Stimulated activated CD8-positive, alpha-beta memory T cell treated with anti-CD3 and anti-CD28 coated beads, Interleukin-15, amount 100 ng/mL, for 1 hour (primary cell): Measurements from ENCODE around the gene ZNF628.
"Not testable (repeated sequence)": the region's sequence is repeated elsewhere in the genome, so short reads cannot be mapped to it uniquely, and the experiment has no call there.

Experiments
- DNase-seq: peaks from one replicate; pipeline ENCODE4 v3.0.0-alpha.2; 2020; ENCODE audit warnings: low read depth

ZNF628 gene

DNA sequence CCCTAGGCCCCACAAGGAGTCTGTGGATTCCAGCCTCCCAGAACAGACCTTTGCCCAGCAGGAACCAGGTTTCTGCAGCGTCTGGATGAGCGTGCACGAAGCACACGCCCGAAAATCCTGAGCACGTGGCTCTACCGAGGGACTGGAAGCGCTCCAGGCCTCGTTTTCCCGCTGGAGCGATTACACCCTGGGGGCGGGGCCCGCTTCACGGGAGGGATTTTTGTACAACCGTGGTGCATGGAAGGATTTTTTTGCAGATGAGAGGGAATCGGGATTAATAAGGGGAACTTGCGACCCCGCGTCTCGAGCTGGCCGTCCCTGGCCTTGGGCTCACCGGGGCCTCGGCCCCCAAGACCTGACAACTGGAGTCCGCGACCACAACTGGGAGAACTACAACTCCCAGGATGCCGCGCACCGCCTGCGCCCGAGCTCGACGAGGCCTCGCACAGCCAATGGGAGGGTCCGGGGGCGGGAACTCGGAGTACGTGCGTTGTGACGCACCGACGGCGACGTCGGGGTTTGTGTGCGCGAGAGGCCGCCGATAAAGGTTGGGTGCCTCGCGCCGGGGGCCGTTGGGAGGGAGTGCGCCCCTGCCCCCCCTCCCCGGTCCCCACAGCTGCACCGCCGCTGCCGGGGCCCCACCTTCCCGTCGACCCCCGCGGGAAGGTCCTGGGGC lies at the start of gene ZNF628:
TSS of gene ZNF628 (plus strand) at position 518 of the 676 bp plus-strand sequence. CDS start 3,294 bp downstream, outside the sequence.
- DNase-seq = peak; percentile 94

DNA sequence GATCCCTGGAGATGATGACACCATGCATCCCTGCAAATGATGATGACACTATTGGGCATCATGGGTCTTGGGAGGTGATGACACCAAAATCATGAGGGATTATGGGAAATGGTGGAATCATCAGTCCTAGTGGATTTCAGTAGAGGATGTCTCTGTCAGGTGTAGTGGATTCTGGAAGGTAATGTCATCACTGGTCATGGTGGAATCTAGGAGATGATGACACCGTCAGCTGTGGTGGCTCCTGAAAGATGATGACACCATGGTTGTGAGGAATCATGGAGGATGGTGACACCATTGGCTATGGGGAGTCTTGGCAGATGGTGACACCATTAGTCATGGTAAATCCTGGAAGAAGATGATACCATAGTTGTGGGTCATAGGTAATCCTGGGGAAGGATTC lies 45.2 kb upstream of the ZNF628 start:
- DNase-seq = no peak

- DNase-seq = no peak
These were observed 44.0 kb upstream of the ZNF628 start for GRCh38 chr19:55432241-55432959.

- no peak for DNase-seq
These were observed 43.1 kb upstream of the ZNF628 start for GRCh38 chr19:55433292-55433691.

DNA sequence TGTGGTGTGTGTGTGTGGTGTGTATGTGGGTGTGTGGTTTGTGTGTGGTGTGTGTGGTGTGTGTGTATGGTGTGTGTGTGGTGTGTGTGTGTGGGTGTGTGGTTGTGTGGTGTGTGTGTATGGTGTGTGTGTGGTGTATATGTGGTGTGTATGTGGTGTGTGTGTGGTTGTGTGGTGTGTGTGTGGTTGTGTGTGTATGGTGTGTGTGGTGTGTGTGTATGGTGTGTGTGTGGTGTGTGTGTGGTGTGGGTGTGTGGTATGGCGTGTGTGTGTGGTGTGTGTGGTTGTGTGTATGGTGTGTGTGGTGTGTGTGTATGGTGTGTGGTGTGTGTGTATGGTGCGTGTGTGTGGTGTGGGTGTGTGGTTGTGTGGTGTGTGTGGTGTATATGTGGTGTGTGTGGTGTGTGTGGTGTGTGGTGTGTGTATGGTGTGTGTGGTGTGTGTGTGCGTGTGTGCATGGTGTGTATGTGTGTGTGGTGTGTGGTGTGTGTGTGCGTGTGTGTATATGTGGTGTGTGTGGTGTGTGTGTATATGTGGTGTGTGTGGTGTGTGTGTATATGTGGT lies 42.0 kb upstream of the ZNF628 start:
- no peak for DNase-seq

GRCh38 chr19:55435020-55435419 lies 41.4 kb upstream of the ZNF628 start:
- DNase-seq = no peak

DNA sequence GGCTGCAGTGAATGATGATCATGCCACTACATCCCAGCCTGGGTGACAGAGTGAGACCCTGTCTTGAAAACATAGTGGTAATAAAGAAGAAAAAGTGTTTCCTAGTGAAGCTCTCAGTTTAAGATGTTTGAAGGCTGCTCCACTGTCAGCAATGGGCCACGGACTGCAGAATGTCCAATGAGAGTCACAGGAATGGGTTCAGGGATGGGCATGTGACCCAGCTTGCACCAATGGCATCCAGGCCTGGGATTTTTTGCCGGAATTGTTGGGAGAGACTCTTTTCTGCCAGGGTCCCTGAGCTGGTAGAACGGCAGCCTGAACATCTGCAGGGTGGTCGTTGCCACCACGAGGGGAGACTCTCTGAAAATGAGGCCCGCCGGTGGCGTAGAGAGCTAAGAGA lies 39.6 kb upstream of the ZNF628 start:
- DNase-seq = no peak

DNA sequence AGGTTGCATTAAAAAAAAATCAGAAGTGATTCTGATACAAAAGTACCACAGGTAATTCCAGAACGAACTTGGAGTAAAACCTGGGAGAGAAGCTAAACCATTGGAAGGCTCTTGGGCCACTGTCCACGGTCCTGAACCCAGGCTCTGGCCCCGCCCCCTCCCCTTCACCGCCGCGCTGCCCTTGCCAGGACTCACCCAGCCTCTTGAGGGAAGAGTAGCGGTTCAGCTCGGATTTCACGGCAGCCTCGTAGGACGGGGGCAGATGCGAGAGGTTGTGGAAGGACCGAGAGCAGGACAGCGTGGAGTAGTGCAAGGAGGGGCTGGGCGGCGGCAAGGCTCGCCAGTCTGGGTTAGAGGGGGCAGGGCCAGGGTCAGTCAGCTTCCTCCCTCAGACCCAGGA lies 39.0 kb upstream of the ZNF628 start:
- no peak for DNase-seq

GRCh38 chr19:55439052-55439451 lies 37.4 kb upstream of the ZNF628 start:
- no peak for DNase-seq

GRCh38 chr19:55440411-55441105 lies 35.9 kb upstream of the ZNF628 start:
- DNase-seq = no peak

- no peak for DNase-seq
These were observed 35.1 kb upstream of the ZNF628 start for GRCh38 chr19:55441319-55441691.

DNA sequence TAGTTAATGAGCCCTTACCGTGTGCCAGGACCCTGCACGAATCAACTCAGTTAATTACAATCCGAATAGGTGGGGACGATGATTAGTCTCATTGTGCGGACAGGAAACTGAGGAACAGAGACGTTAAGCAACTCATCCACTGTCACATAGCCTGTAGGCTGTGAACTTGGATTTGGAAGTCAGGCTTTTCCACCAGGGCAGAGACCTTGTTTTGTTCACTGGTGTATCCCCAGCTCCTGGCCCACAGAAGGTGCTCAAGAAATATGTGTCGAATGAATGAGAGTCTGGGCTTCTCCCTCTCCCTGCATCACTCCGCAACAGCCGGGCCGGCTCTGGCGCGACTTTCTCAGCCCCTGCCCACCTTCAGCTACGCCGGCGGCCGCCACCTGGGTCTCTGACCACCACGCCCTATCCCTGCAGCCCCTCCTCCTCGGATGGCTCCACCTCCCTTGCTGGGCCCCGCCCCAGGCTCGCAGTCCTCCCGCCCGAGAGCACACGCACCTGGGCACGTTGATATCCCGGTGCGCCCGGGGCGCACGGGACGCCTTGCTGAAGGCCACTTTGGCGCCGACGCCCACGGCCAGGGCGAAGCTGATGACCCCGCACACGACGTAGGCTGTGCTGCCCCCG lies 34.6 kb upstream of the ZNF628 start:
- DNase-seq = no peak

- no peak for DNase-seq
These were observed 34.0 kb upstream of the ZNF628 start for GRCh38 chr19:55442372-55442961.

DNA sequence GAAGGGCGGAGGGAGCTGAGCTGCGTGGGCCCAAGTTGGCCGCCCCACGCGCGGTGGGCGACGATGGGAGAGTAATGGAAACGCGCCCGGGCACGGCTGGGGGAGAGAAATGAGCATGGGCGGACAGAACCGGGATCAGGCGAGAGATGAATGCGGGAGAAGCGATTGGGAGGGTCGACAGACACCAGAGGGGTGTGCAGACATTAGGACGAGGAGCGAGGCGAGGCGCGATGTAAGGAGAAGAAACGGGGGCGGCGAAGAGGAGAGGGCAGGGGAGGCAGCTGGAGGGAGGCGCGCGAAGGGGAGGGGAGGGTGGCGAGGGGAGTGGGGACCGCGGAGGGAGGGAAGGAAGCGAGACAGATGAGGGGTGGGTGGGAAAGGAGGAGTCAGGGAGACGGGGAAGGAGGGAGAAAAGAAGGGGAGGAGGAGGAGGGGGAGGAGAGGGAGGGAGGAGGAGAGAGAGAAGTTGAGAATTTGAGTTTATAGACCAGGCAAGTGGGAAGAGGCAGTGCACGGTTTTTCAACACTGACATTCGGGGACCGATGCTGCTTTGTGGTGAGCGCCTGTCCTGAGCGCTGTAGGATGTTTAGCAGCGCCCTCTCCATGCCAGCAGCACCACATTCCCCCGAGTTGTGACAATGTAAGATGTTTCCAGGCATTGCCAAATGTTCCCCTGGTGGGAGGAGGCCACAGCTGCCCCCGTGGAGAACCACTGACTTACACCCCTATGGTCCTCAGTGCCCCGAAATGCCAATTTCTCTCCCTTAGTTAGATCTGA lies 33.2 kb upstream of the ZNF628 start, which contains the start of gene SHISA7:
TSS of gene SHISA7 (minus strand) at position 256 of the 779 bp plus-strand sequence. CDS start 437 bp downstream, outside the sequence.
- DNase-seq = no peak

GRCh38 chr19:55443824-55444480 lies 32.5 kb upstream of the ZNF628 start:
- DNase-seq = no peak

DNA sequence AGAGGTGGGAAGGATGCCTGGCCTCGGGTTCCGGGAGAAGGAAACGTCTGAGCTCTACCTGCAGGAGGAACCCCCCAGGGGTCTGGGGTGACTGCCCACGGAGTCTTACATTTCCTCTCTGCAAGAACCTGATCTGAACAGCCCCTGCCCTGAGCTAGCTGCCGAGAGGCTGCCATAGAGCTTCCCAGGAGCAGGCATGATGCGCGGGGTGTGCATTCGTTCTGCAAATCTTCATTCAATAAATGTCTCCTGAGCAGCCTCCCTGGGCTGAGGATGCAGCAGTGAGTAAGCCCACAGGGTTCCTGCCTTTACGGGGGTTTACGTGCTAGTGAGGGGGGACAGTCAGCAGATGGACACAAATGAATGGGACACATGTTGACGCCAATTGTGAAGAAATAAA lies 31.8 kb upstream of the ZNF628 start:
- no peak for DNase-seq

GRCh38 chr19:55446060-55446459 lies 30.4 kb upstream of the ZNF628 start:
- no peak for DNase-seq

DNA sequence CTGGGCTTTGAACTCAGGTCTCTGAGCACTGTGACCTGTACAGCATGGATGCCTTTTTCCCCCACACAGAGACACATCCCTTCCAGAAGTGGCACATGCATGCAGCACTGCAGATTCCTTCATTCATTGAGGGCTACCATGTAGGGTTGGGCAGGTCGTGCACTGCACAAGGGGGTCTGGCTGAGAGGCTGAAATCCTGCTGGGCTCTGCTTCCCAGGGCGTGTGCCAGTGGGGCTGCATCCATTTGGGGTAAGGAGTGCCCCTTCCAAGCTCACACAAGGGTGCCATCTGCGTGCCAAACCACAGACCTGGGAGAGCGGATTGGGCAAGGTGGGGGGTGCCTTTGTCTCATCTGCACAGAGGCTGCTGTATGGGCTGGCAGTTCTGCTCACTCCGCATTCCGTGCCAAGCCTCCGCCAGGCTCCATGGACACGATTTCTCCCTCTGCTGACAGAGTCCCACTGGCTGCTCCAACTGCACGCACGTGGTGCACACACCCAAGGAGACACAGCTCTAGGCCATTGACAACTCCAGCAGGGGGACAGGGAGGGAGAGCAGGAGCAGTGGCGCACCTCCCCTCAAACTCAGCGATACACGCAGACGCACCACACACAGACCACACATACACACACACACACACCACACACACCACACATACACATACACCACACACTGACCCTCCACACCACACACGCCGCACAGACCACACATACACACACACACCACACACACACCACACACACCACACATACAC lies 28.8 kb upstream of the ZNF628 start:
- no peak for DNase-seq

- DNase-seq = not testable (repeated sequence)
These were observed 28.3 kb upstream of the ZNF628 start for GRCh38 chr19:55448175-55448490.

- no peak for DNase-seq
These were observed 26.9 kb upstream of the ZNF628 start for GRCh38 chr19:55449469-55449868.
